GF-D8 (cell line): Measurements from ENCODE around the gene MTCL3.
"Not testable (repeated sequence)": the region's sequence is repeated elsewhere in the genome, so short reads cannot be mapped to it uniquely, and the experiment has no call there.

Experiments used
- DNase-seq: peaks from one replicate; lab custom pipeline; 2025; lab: John Stamatoyannopoulos, UW

MTCL3 gene

GRCh38 chr6:127466416-127466815, 52.7 kb downstream of the MTCL3 start:
- no peak for DNase-seq

DNA sequence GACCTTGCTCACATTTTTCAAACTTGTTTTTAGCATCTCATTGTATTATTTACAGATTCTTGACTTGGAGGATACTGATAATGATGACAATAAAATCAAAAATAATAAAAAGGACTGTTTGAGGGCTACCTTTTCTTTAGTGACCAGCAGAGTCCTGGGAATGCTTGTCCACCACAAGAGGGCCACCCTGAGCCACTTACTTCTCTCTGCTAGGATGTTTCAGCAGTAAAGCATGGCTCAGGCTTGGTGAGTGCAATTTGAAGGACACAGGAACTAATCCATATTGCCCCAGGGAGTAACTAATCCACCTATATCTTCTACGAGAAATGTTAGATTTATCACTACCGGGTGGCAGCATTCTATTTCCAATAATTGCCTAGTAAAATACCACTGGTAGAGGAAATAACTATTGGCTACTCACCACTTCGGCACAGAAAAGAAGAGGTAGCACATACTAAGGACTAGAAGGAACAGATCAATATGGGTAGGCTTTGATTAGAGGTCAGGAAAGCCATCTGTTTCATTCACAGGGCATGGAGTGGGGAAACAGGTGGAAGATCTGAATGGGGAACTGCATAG, 54.2 kb downstream of the MTCL3 start:
- DNase-seq = peak; percentile 3

GRCh38 chr6:127464161-127464880, 54.8 kb downstream of the MTCL3 start:
- DNase-seq = no peak

DNA sequence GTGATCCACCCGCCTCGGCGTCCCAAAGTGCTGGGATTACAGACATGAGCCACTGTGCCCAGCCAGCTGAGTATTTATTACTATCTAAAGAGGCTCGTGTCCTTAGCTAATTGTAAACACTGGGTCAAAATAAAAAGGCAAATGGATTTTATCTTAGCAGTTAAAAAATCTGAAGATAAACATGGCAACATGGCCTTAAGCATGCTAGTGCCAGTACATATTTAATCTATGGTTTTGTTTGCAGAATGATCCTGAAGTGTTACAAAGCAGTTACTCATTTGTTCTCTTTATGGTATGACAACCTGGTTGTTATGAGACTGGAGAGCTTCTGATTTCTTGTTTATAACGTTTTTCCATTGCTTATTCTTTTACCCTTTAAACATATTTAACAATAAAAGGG, 56.1 kb downstream of the MTCL3 start:
- no peak for DNase-seq

GRCh38 chr6:127462376-127462775, 56.8 kb downstream of the MTCL3 start:
- DNase-seq = no peak

DNA sequence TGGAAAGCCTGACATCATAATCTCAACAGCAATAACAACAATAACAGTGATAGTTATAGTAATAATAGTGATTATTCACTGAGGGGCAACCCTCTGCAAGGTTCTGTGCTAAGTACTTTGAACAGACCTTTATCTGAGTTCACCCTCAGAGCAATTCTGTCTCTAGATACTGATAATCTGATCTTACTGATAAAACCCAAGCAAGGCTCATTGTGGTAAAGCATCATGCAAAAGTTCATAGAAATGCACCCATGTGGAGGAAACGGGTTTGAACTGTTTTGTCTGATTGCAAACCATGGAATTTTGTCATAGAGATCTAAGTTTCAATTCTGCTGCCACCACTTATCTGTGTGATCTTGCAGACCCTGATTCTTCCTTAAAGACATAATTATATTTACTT, 58.7 kb downstream of the MTCL3 start:
- peak; percentile 30 for DNase-seq

DNA sequence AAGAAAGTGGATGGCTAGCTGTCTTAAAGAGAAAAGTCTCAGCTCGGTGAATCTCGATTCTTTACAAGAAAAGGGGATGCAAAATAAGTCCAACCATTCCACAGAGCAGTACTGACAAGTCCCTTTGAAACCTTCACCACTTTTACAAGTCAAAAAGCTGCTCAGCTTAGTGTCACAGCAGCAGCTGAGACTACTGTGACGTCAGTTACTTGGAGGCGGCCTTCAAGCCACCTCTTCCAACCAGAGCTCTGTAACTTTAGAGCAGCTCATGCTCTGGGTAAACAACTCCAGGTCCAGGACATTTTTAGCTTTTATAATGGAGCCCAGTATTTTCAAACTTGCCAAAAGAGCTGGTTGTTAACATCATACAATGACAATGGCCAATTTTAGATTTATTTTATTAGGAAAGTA, 59.9 kb downstream of the MTCL3 start, which contains the start of gene KIAA0408:
Gene KIAA0408, minus strand, starts transcription at position 159 of the 411 bp plus-strand sequence. CDS start 5,408 bp downstream, outside the sequence.
- no peak for DNase-seq

- DNase-seq = no peak
These were observed 60.3 kb downstream of the MTCL3 start for GRCh38 chr6:127458817-127459216.

DNA sequence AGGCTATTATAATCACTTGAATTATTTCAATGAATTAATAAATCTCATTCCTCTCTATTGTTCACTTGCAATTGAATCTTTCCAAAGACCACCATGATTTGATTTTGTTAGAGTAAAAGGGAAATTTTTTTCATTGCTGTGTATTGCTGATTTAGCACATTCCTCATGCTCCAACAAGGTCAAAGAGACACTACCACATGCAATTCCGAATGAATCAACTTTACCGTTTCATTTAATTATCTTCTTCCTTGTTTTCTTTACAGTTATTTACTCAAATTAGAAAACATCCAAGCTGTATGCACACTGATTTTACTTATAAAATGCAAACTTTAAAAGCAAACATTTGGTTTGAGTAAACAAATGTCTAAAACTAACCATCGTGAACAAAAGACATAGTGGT, 60.9 kb downstream of the MTCL3 start:
- no peak for DNase-seq

- DNase-seq = peak; percentile 88
These were observed 61.6 kb downstream of the MTCL3 start for GRCh38 chr6:127457456-127458064.

DNA sequence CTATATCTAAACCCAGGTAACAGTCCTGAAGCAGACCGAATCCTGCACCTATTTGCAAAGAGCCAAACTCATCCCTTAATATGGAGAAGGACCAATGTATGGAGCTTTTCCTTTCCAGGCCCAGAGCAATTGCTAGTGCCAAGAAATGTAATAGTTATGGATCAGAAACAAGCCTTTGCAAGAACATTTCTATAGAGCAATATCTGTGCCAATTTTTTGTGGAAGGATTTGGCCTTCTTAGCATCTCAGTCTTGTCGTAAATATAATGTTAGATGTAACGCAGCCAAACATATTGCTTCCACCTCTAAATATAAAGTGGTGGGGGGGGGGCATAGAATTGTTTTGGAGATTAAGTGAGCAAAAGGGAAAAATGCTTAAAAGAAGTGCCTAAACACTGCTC, 62.7 kb downstream of the MTCL3 start:
- no peak for DNase-seq

GRCh38 chr6:127453845-127454619, 65.1 kb downstream of the MTCL3 start:
- no peak for DNase-seq

GRCh38 chr6:127452803-127453202, 66.3 kb downstream of the MTCL3 start:
- DNase-seq = no peak

DNA sequence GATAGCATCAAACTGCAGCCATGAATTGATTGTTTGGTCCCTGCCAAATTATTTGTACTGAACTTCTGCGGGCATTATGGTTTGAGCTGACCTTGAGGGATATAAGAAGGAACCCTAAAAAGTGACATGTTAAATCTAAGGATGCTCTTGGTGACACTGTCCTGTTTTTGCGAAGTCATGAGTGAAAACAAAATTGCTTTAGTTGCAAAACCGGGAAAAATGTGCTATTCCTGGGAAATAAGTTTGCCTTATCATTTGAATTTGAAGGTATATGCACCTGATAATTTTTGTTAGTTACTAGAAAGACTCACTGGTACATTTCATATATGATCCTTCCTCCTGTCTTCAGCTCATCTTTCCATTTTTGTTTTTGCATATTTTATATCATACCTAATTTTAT, 67.7 kb downstream of the MTCL3 start:
- DNase-seq = no peak

- DNase-seq = no peak
These were observed 71.4 kb downstream of the MTCL3 start for GRCh38 chr6:127447780-127448179.

DNA sequence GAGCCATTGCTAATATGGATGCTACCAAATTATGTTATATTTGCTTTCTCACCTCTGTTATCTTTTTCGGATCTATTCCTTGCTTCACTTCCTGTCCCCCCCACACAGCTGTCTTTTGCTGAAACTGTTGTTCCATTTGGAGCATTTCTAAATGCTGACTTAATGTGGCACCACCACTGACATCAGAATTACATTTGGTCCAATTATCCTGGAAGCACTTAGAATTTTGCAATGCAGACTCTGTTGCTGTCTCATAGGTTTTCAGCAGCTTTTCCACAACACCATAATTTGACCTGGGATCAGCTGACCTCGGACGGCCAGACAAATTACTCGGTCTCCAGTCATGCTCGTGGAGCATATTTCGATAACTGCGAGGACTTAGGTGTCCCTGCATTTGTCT, 72.8 kb downstream of the MTCL3 start:
- no peak for DNase-seq

DNA sequence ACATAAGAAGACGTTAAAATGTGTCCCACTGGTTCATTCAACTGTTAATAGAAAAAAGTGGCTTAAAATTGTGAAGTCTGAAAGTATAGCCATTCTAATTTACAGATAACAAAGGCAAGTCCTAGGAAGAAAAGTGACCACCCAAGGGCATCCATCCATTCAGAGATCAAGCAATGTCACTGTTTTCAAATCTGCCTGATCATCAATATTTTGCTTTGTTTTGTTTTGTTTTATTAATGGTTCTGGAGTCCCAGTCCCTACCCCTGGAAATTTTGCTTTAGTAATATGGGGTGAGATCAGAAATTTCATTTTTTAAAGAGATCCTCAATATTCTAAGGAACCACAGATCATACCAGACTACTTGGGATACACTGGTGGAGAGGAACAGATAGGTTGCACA, 77.3 kb downstream of the MTCL3 start:
- DNase-seq = no peak

DNA sequence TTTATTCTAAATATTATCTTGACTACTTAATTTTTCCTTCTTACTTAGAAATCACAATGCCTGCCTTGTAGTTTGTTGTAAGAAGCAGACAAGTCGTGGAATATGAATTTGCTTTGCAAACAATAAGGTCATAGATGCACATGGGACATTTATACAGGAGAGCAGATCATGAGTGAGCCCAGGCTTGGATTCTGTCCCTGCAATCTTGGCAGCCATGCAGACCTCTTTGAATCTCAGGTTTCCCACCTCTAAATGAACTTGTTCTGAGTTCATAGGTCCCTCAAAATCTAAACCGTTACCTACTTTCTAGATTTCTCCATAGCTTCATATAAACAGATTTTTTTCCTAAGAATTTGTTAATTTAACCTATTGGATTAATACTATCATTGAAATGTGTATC, 79.4 kb downstream of the MTCL3 start:
- DNase-seq = no peak

DNA sequence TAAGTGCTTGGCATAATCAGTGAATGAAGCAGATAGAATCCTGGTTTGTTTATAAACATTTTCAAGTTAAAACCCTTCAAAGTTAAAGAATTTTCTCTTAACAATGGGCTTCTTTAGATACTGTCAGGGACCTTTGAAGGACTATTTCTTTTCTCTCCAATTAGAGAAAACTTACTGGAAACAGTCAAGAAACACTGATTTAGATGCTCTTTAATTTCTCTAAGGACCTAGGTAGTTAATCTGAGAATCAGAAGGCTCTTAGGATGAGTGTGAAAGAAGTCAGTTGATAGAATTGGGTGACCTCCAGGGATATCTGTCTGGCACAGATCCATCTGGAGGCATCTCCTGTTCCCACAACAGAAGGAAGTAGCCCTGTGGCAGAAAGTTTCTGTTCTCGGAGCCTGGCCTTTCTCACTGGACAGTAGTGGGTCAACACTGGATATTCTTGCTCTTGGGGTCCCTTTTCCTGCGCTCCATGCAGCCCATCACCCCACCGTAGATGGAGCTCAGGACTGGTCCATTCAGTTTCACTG, 82.5 kb downstream of the MTCL3 start:
- no peak for DNase-seq

DNA sequence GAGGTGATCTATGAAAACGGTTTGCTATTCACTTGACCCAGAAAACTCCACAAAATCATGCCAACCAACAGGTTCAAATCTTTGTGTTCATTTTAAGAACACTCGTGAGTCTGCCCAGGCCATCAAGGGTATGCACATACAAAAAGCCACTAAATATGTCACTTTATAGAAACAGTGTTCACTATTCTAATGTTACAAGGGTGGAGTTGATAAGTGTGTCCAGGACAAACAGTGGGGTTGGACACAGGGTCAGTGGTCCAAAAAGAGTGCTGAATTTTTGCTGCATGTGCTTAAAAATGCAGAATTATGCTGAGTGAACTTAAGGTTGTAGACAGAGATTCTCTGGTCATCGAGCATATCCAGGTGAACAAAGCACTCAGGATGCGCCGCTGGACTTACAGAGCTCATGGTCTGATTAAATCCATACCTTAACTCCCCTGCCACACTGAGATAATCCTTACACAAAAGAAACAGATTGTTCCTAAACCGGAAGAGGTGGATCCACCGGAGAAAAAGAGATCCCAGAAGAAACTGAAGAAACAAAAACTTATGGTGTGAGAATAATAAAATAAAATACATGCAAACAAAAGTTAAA, 83.4 kb downstream of the MTCL3 start:
- no peak for DNase-seq

DNA sequence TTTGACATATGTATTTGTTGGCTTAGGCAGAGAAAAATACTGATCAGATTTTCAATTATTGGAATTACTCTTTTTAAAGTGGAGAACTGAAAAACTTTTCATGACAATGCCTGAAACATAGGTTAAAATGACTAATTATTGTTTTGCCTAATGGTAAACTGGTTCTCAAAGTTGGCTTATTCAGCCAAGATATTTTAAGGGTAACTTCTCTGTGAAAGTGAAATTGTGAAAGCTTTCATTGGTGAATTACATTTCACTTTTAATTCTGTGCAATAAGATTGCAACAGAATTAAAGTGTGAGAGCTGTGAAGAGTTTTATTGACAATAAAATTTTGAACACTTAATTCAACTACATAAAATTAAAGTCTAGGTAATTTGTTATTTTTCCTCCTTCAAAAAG, 84.5 kb downstream of the MTCL3 start:
- no peak for DNase-seq

DNA sequence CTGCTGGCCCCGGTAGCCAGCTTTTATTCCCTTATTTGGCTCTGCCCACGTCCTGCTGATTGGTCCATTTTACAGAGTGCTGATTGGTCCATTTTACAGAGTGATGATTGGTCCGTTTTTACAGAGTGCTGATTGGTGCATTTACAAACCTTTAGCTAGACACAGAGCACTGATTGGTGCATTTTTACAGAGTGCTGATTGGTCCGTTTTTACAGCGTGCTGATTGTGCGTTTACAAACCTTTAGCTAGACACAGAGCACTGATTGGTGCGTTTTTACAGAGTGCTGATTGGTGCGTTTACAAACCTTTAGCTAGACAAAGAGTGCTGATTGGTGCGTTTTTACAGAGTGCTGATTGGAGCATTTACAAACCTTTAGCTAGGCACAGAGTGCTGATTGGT, 90.6 kb downstream of the MTCL3 start:
- not testable (repeated sequence) for DNase-seq
